MM.1S (cell line): ENCODE measurements around the gene EML1.

Experiments
- DNase-seq: peaks from one replicate; pipeline ENCODE4 v3.0.0-alpha.2; 2015
- H2AFZ ChIP-seq: fragments of 300-600 bp; sonication (generic); 2 replicates; pipeline ENCODE4 v1.6.0; 2016; ENCODE audit warnings: antibody characterized with exemption, low read length
- H3F3A ChIP-seq: fragments of 300-600 bp; sonication (generic); 2 replicates; pipeline ENCODE4 v1.6.1; 2016; ENCODE audit warnings: mild to moderate bottlenecking, antibody characterized with exemption, low read length, moderate library complexity, mixed read lengths; ENCODE audit not compliant: insufficient read depth
- H3K27ac ChIP-seq: fragments of 300-600 bp; sonication (generic); 2 replicates; pipeline ENCODE4 v1.5.1; 2016; ENCODE audit warnings: mild to moderate bottlenecking, low read length
- H3K27me3 ChIP-seq: fragments of 300-600 bp; sonication (generic); replicated peaks from 2 replicates; pipeline ENCODE4 v1.6.0; 2016; ENCODE audit warnings: low read length; ENCODE audit not compliant: insufficient read depth
- H3K36me3 ChIP-seq: fragments of 300-600 bp; sonication (generic); replicated peaks from 2 replicates; pipeline ENCODE4 v1.6.1; 2016; ENCODE audit warnings: mild to moderate bottlenecking, low read length, mixed read lengths; ENCODE audit not compliant: insufficient read depth
- H3K4me1 ChIP-seq: fragments of 300-600 bp; sonication (generic); 2 replicates; pipeline ENCODE4 v1.6.1; 2016; ENCODE audit warnings: low read length, mixed read lengths
- H3K4me2 ChIP-seq: fragments of 300-600 bp; sonication (generic); 2 replicates; pipeline ENCODE4 v1.6.0; 2016; ENCODE audit warnings: low read depth, low read length
- H3K4me3 ChIP-seq: fragments of 300-600 bp; sonication (generic); 2 replicates; pipeline ENCODE4 v1.5.1; 2016; ENCODE audit warnings: low read length, mixed read lengths
- H3K79me2 ChIP-seq: fragments of 300-600 bp; sonication (generic); 2 replicates; pipeline ENCODE4 v1.6.1; 2016; ENCODE audit warnings: mixed run types, low read length, mixed read lengths
- H3K9ac ChIP-seq: fragments of 300-600 bp; sonication (generic); 2 replicates; pipeline ENCODE4 v1.6.1; 2016; ENCODE audit warnings: low read length, mixed read lengths
- H3K9me2 ChIP-seq: fragments of 300-600 bp; sonication (generic); replicated peaks from 2 replicates; pipeline ENCODE4 v1.6.1; 2016; ENCODE audit warnings: mild to moderate bottlenecking, low read length, mixed read lengths; ENCODE audit not compliant: insufficient read depth
- H3K9me3 ChIP-seq: fragments of 300-600 bp; sonication (generic); replicated peaks from 2 replicates; pipeline ENCODE4 v1.6.1; 2016; ENCODE audit warnings: mild to moderate bottlenecking, low read length, mixed read lengths; ENCODE audit not compliant: insufficient read depth
- H4K20me1 ChIP-seq: fragments of 300-600 bp; sonication (generic); 2 replicates; pipeline ENCODE4 v1.6.1; 2016; ENCODE audit warnings: mild to moderate bottlenecking, low read length, moderate library complexity, mixed read lengths; ENCODE audit not compliant: insufficient read depth
- CTCF ChIP-seq: fragments of 300-600 bp; sonication (generic); IDR thresholded peaks from 2 replicates; pipeline ENCODE4 v1.5.1; 2016; ENCODE audit warnings: antibody characterized with exemption, low read length, mixed read lengths
- EZH2 ChIP-seq: fragments of 300-600 bp; sonication (generic); optimal IDR thresholded peaks from 2 replicates; pipeline ENCODE3; 2017; ENCODE audit warnings: low read depth, mild to moderate bottlenecking, antibody characterized with exemption, low read length, mixed read lengths
- EZH2phosphoT487 ChIP-seq: fragments of 300-600 bp; sonication (generic); IDR thresholded peaks from 2 replicates; pipeline ENCODE4 v1.6.1; 2018; ENCODE audit warnings: antibody characterized with exemption, low read length

The EML1 gene

DNA sequence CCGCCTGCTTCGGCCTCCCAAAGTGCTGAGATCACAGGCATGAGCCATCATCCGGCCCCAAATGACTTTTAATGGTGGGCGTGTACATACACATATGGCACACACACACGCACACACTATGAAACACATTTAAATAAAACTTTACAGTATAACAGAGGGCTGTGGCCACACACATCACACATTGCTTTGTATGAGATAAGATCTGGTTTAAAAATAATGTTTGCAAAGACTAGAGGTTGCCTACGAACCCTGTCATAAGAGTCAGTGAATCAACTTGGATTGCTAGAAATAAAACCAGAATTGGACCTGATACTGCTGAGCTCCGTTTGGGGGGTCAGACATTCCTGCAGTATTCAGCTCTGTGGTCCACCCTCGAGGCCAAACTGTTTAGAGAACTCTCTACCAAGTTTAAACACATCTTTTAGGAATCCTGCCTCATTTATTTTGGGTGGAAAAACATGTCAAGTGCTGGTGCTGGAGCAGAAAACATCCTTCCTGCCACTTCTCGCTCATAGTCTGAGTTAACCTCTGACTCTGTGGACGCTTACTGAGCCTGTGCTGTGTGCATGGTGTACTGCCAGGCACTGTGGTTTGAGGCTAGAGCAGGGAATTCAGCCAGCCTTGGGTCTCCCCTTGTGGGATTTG, 47.8 kb upstream of the EML1 start:
- H3K27ac ChIP-seq, result no peak overlapping the region
- H2AFZ ChIP-seq, result no peak overlapping the region
- no peak overlapping the region for H3K4me2 ChIP-seq
- no peak for DNase-seq
- no peaks in the 10 kb centered on the region for H3K36me3 ChIP-seq
- TF ChIP-seq EZH2phosphoT487 (no peak), EZH2 (no peak)
- H3K9ac ChIP-seq, result no peak overlapping the region
- H3K4me3 ChIP-seq, result no peak overlapping the region
- H4K20me1 ChIP-seq, result no peaks in the 10 kb centered on the region
- H3K9me2 ChIP-seq, result no peaks in the 10 kb centered on the region
- no peaks in the 10 kb centered on the region for H3F3A ChIP-seq
- H3K9me3 ChIP-seq, result no peaks in the 10 kb centered on the region
- no peaks in the 10 kb centered on the region for H3K4me1 ChIP-seq
- H3K79me2 ChIP-seq, result no peaks in the 10 kb centered on the region
- peaks cover 24% of the 10 kb centered on the region for H3K27me3 ChIP-seq

DNA sequence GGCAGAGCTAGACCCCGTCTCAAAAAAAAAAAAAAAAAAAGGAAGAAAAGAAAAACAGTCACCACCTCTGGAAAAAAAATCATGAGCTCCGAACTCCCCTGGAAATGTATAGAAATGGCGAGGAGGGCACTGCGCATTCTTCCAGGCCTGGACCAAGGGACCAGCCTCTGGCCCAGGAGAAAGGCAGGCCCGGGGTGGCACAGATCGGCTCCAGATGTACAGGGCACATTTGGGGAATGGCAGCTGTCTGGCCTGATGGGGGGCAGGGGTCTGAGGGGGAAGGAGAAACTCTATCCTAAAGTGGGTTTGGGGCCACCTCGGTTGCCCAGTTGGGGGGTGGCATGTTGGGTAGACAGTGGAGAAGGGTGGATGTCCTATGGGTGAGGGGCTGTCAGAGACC, 46.0 kb upstream of the EML1 start:
- Histone ChIP-seq H3K4me3 (no peak overlapping the region), H3K27me3 (peaks cover 31% of the 10 kb centered on the region), H4K20me1 (no peaks in the 10 kb centered on the region), H3K9ac (no peak overlapping the region), H3K9me2 (no peaks in the 10 kb centered on the region), H3F3A (no peaks in the 10 kb centered on the region), H3K27ac (no peak overlapping the region), H3K79me2 (no peaks in the 10 kb centered on the region), H3K36me3 (no peaks in the 10 kb centered on the region), H2AFZ (no peak overlapping the region), H3K4me2 (no peak overlapping the region), H3K9me3 (no peaks in the 10 kb centered on the region), H3K4me1 (no peaks in the 10 kb centered on the region)
- TF ChIP-seq EZH2, result no peak
- TF ChIP-seq CTCF, result no peak
- no peak for TF ChIP-seq EZH2phosphoT487
- no peak for DNase-seq

DNA sequence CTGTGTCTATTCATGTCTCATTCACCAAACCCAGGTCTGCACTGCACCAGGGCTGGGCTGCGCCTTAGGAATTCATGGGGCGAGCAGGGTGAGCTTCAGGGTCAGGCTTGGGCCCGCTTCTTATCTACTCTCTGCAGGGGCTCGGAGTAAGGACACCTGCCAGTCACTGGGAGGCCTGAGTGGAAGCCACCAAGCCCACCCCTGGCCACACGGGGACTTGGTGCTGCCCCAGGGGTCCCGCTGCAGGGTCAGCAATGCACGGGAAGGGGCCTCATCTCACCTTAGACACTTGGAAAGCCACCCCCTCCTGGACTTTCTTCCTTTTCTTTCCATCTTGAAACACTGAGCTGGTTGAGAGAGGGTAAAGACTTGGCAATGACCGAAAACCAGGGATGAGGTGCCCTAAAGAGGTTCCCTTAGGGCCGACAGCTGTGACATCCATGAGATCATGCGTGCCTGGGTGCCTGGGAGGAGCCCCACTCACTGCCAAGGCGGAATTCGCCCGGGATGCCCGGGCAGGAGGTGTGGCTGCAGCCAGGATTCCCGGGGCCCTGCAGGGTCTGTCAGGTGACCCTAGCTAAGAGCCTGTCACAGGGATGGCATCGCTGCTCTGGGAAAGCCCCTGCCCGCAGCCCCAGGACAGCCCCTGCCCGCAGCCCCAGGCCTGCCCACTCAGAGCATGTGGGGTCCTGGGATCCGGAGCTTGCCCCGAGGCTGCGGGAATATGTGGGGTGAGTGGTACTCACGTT, 45.5 kb upstream of the EML1 start:
- TF ChIP-seq EZH2phosphoT487 (no peak), EZH2 (no peak), CTCF (no peak)
- Histone ChIP-seq H3K4me2 (no peak overlapping the region), H3K9ac (no peak overlapping the region), H3K36me3 (no peaks in the 10 kb centered on the region), H2AFZ (no peak overlapping the region), H3F3A (no peaks in the 10 kb centered on the region), H3K27ac (no peak overlapping the region), H3K27me3 (peaks cover 36% of the 10 kb centered on the region), H3K9me2 (no peaks in the 10 kb centered on the region), H3K79me2 (no peaks in the 10 kb centered on the region), H4K20me1 (no peaks in the 10 kb centered on the region), H3K4me3 (no peak overlapping the region), H3K4me1 (no peaks in the 10 kb centered on the region), H3K9me3 (no peaks in the 10 kb centered on the region)
- DNase-seq, result no peak

DNA sequence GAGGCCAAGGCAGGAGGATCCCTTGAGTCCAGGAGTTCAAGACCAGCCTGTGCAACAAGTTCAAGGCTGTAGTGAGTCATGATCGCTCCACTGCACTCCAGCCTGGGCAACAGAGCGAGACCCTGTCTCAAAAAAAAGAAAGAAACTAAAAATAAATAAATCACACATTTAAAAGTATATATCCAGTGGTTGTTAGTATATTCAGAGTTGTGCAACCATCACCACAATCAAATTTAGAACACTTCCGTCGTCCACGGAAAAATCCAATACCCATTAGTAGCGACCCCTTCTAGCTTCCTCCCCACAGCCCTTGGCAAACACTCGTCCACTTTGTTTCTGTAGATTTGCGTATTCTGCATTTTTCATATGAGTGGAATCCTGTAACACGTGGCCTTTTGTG, 44.7 kb upstream of the EML1 start:
- Histone ChIP-seq H3K36me3 (no peaks in the 10 kb centered on the region), H3K9me3 (no peaks in the 10 kb centered on the region), H3K27ac (no peak overlapping the region), H3K9ac (no peak overlapping the region), H3K4me1 (no peaks in the 10 kb centered on the region), H4K20me1 (no peaks in the 10 kb centered on the region), H3F3A (no peaks in the 10 kb centered on the region), H2AFZ (no peak overlapping the region), H3K79me2 (no peaks in the 10 kb centered on the region), H3K9me2 (no peaks in the 10 kb centered on the region), H3K27me3 (peaks cover 33% of the 10 kb centered on the region), H3K4me2 (no peak overlapping the region), H3K4me3 (no peak overlapping the region)
- DNase-seq, result no peak
- no peak for TF ChIP-seq EZH2
- TF ChIP-seq CTCF, result no peak
